Thoracic aorta (tissue), 2 donors: Measurements from ENCODE around the gene KLHL18. TPM values are rescaled to one million over a fixed set of nuclear protein-coding genes. Genes with fewer than 3 reads are reported as not detected.
A peak's percentile ranks its signal among the peaks of the same experiment; 100 is the strongest.

Source experiments
- ATAC-seq: fragments of 150-250 bp; one replicate; pipeline ENCODE4 v1.8.0; 2017; ENCODE audit warnings: low read depth; ENCODE audit not compliant: insufficient number of reproducible peaks, low FRiP score
- DNase-seq: peaks from one replicate; pipeline ENCODE4 v3.0.0-alpha.2; 2020; ENCODE audit warnings: low spot score
- H3K27ac ChIP-seq, 2 donors: fragments of 200-600 bp; sonication (generic); 1 replicate in 1 of 2; 2 replicates in 1 of 2; pipeline ENCODE4 v1.5.1; 2016; ENCODE audit warnings: mild to moderate bottlenecking in 2 of 2, moderate library complexity in 2 of 2
- H3K27me3 ChIP-seq: fragments of 200-600 bp; sonication (generic); replicated peaks from 2 replicates; pipeline ENCODE4 v1.6.0; 2016; ENCODE audit warnings: mild to moderate bottlenecking; ENCODE audit not compliant: insufficient read depth
- H3K36me3 ChIP-seq: fragments of 200-600 bp; sonication (generic); one replicate; pipeline ENCODE4 v1.5.1; 2016
- H3K4me1 ChIP-seq, 2 donors: fragments of 200-600 bp; sonication (generic); 1 replicate in 1 of 2; 2 replicates in 1 of 2; pipeline versions ENCODE4 v1.5.1 to v1.6.0; 2016; ENCODE audit warnings: low read depth in 2 of 2, mild to moderate bottlenecking in 1 of 2; ENCODE audit not compliant: control insufficient read depth in 1 of 2
- H3K4me3 ChIP-seq: fragments of 200-600 bp; sonication (generic); 2 replicates; pipeline ENCODE4 v1.5.1; 2016; ENCODE audit warnings: mild to moderate bottlenecking
- H3K9me3 ChIP-seq: fragments of 200-600 bp; sonication (generic); 2 replicates; pipeline ENCODE4 v1.5.1; 2016
- total RNA-seq, 2 donors: library from RNA; depleted of rRNA; stranded (reverse); fragments of >200 nt; gene quantifications; one replicate each; pipeline versions ENCODE4 v1.1.0 to v1.2.3, GENCODE V29; 2016
- TF ChIP-seq, protein P1 (sequence below): fragments of 200-600 bp; sonication (generic); IDR thresholded peaks from one replicate; pipeline ENCODE4 v1.5.1; 2019; ENCODE audit warnings: antibody characterized with exemption

The KLHL18 gene
- total RNA-seq, 2 donors from 2014 or later = 18.4 to 30.9 TPM

DNA sequence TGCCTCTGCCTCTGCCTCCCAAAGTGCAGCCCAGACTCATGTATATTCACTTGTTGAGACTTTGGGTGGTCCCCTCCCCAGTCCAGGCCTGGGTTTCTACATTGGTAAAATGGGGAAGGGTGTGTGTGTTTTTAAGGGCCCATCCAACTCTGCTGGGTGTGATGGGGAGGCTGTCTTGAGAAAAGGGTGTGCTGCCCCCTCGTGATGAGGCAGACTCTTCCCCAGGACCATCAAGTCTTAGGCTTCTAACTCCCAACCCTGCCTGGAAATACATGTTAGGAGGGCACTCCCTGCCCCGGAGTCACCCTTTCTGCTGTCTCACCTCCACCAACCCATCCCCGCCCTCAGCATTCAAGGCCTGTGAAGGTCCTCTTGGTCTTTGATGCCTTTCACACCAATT is 93.6 kb downstream of the KLHL18 start:
- Histone ChIP-seq H3K27me3 (no peaks in the 10 kb centered on the region), H3K9me3 (no peaks in the 10 kb centered on the region), H3K27ac (no peak overlapping the region), H3K4me1 (peaks cover 8 to 17% of the 10 kb centered on the region in 2 donors), H3K36me3 (no peaks in the 10 kb centered on the region), H3K4me3 (no peak overlapping the region)
- TF ChIP-seq, protein P1, sequence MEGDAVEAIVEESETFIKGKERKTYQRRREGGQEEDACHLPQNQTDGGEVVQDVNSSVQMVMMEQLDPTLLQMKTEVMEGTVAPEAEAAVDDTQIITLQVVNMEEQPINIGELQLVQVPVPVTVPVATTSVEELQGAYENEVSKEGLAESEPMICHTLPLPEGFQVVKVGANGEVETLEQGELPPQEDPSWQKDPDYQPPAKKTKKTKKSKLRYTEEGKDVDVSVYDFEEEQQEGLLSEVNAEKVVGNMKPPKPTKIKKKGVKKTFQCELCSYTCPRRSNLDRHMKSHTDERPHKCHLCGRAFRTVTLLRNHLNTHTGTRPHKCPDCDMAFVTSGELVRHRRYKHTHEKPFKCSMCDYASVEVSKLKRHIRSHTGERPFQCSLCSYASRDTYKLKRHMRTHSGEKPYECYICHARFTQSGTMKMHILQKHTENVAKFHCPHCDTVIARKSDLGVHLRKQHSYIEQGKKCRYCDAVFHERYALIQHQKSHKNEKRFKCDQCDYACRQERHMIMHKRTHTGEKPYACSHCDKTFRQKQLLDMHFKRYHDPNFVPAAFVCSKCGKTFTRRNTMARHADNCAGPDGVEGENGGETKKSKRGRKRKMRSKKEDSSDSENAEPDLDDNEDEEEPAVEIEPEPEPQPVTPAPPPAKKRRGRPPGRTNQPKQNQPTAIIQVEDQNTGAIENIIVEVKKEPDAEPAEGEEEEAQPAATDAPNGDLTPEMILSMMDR = no peak
- ATAC-seq (no peak), DNase-seq (no peak)

DNA sequence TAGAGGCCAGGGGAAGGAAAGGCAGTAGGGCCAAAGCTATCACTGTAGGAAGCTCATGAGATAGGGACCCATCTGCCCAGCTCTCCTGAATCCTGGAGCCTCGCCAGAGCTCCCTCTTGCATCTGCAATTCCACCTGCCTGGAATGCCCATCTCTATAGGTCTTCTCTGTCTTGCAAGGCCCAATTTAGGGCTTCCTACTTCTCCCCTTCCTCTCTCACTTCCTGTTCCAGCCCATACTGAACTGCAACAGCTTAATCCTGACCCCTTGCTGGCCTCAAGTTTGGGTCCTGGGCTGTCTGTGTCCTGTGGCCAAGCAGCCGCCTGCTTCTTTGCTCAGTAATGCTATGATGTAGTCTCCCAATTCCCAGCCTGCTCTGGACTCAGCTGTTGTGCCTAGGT is 94.4 kb downstream of the KLHL18 start:
- DNase-seq = no peak
- no peak overlapping the region for H3K27ac ChIP-seq
- no peaks in the 10 kb centered on the region for H3K9me3 ChIP-seq
- no peaks in the 10 kb centered on the region for H3K27me3 ChIP-seq
- no peaks in the 10 kb centered on the region for H3K36me3 ChIP-seq
- no peak overlapping the region for H3K4me3 ChIP-seq
- no peak for ATAC-seq
- peaks cover 11 to 25% of the 10 kb centered on the region in 2 donors for H3K4me1 ChIP-seq
- TF ChIP-seq, protein P1 = no peak

DNA sequence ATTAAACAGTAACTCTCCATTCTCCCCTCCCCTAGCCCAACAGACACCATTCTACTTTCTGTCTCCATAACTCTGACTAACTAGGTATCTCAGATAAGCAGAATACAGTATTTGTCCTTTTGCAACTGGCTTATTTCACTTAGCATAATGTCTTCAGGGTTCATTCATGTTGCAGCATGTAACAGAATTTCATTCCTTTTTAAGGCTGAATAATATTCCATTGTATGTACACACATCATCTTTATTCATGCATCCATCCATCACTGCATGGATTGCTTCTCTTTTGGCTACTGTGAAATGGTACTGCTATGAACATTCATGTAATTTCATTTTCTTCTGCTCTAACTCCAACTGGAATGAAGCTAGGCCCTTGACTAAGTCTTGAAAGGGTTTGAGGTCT is 96.1 kb downstream of the KLHL18 start:
- H3K36me3 ChIP-seq = no peaks in the 10 kb centered on the region
- DNase-seq (no peak), ATAC-seq (no peak)
- H3K4me1 ChIP-seq = peaks cover 11 to 41% of the 10 kb centered on the region in 2 donors
- no peak overlapping the region for H3K4me3 ChIP-seq
- H3K27me3 ChIP-seq = no peaks in the 10 kb centered on the region
- no peak overlapping the region for H3K27ac ChIP-seq
- TF ChIP-seq, protein P1 = no peak
- H3K9me3 ChIP-seq = no peaks in the 10 kb centered on the region

DNA sequence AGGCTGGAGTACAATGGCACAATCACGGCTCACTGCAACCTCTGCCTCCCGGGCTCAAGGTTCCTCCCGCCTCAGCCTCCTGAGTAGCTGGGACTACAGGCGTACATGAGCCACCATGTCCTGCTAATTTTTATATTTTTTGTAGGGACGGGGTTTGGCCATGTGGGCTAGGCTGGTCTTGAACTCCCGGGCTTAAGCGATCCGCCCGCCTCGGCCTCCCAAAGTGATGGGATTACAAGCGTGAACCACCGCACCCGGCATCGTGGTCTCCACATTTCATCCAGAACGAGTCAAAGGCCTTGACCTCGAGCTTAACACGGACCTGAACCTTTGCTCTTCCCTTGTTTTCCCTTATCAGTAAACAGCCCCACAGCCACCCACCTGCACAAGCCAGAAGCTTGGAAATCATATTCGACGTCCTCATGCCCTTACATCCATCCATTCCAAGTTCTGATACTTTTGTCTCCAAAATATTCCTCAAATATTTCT is 96.7 kb downstream of the KLHL18 start:
- Histone ChIP-seq H3K27ac (peak overlapping the region in 1 of 2 donors; percentile 94), H3K4me3 (peak overlapping the region; percentile 78), H3K4me1 (peaks cover 11 to 41% of the 10 kb centered on the region in 2 donors), H3K36me3 (no peaks in the 10 kb centered on the region), H3K9me3 (no peaks in the 10 kb centered on the region), H3K27me3 (no peaks in the 10 kb centered on the region)
- ATAC-seq (no peak), DNase-seq (no peak)
- TF ChIP-seq, protein P1 = no peak

DNA sequence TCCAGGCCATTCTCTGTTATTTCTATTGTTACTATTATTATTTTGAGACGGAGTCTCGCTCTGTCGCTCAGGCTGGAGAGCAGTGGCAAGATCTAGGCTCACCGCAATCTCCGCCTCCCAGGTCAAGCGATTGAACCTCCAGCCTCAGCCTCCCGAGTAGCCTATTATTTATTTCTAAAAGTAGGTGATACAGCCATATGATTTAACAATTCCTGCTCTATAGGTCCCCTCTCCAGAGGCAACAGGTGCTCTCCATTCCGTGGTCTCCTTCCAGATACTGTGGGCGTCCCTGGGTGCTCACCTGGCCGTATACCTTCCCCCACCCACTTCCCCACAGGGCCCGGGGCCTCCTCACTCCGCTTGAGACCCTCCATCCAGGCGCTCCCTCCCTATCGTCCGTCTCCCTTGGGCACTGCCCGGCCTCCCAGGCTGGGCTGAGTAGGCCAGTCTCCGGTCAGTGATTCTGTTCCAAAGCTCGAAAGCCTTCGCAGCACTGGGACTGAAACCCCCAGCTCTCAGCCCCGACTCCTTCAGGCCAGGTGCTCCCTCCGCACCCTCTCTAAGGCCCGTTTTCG is 97.4 kb downstream of the KLHL18 start:
- H3K36me3 ChIP-seq = no peaks in the 10 kb centered on the region
- no peaks in the 10 kb centered on the region for H3K27me3 ChIP-seq
- peak overlapping the region; percentile 78 for H3K4me3 ChIP-seq
- H3K9me3 ChIP-seq = no peaks in the 10 kb centered on the region
- peaks cover 11 to 41% of the 10 kb centered on the region in 2 donors for H3K4me1 ChIP-seq
- DNase-seq (no peak), ATAC-seq (no peak)
- TF ChIP-seq, protein P1 = no peak
- H3K27ac ChIP-seq = peak overlapping the region; percentile 87 to 94
